Bronchial epithelial cell (primary cell): ENCODE results near the gene DTNB. TPM values are rescaled to one million over a fixed set of nuclear protein-coding genes. Genes with fewer than 3 reads are reported as not detected.

Experiments
- DNase-seq: peaks from one replicate; pipeline ENCODE4 v3.0.0-alpha.2; 2010; ENCODE audit warnings: low read depth
- FAIRE-seq: peaks from 2 replicates; lab custom pipeline; 2011; peaks lifted over from hg19 to GRCh38; lab: Jason Lieb, UNC
- H3K27me3 ChIP-seq: 2 replicates; pipeline ENCODE4 v1.5.1; 2011; ENCODE audit warnings: low read length; ENCODE audit not compliant: control insufficient read depth, insufficient read depth
- H3K36me3 ChIP-seq: 2 replicates; pipeline ENCODE4 v1.5.1; 2011; ENCODE audit warnings: low read length; ENCODE audit not compliant: control insufficient read depth, insufficient read depth
- H3K4me3 ChIP-seq: 2 replicates; pipeline ENCODE4 v1.5.1; 2011; ENCODE audit warnings: mild to moderate bottlenecking, low read depth, low read length, control low read depth
- total RNA-seq: library from RNA; depleted of rRNA; stranded (reverse); fragments of >200 nt; gene quantifications from 2 replicates; pipeline ENCODE4 v1.2.1, GENCODE V29; 2014
- TF ChIP-seq, protein P1 (sequence below): IDR thresholded peaks from 2 replicates; pipeline ENCODE4 v1.5.1; 2011; ENCODE audit warnings: mild to moderate bottlenecking, moderate library complexity, low read length, control low read depth, inconsistent platforms; ENCODE audit not compliant: insufficient read depth, severe bottlenecking

The DTNB gene
- total RNA-seq, 1 donor from 2014 or later, result 8.4 TPM

DNA sequence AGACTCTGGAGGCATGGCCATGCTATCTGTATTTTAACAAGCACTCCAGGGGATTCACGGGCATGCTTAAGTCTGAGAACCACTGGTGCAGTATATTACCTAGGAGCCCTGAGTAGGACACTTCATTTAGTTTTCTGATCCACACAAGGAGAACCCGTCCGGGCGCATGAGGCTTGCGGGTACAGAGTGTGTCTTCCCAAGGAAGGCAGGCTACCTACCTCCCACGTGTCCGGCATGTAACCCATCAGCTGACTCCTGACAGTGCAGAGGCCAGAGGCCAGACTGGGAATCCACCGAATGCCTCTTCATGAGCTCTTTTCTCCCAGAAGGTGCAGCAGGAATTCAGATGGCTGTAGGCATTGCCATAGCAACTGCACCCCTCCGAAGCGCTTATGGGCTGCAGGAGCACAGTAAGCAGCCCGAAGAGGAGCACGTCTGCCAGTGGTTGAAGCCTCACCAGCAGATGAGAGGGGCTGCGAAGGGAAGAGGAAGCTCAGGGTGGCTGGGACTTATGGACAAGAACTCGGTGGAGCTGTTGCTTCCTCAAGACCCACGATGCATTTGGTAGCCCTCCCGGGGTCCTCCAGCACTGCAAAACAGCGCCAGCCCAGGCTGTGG, 297.9 kb downstream of the DTNB start:
- Histone ChIP-seq H3K36me3 (no peaks in the 10 kb centered on the region), H3K4me3 (no peak overlapping the region), H3K27me3 (no peaks in the 10 kb centered on the region)
- TF ChIP-seq, protein P1, sequence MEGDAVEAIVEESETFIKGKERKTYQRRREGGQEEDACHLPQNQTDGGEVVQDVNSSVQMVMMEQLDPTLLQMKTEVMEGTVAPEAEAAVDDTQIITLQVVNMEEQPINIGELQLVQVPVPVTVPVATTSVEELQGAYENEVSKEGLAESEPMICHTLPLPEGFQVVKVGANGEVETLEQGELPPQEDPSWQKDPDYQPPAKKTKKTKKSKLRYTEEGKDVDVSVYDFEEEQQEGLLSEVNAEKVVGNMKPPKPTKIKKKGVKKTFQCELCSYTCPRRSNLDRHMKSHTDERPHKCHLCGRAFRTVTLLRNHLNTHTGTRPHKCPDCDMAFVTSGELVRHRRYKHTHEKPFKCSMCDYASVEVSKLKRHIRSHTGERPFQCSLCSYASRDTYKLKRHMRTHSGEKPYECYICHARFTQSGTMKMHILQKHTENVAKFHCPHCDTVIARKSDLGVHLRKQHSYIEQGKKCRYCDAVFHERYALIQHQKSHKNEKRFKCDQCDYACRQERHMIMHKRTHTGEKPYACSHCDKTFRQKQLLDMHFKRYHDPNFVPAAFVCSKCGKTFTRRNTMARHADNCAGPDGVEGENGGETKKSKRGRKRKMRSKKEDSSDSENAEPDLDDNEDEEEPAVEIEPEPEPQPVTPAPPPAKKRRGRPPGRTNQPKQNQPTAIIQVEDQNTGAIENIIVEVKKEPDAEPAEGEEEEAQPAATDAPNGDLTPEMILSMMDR, result no peak
- no peak for DNase-seq
- no peak for FAIRE-seq

DNA sequence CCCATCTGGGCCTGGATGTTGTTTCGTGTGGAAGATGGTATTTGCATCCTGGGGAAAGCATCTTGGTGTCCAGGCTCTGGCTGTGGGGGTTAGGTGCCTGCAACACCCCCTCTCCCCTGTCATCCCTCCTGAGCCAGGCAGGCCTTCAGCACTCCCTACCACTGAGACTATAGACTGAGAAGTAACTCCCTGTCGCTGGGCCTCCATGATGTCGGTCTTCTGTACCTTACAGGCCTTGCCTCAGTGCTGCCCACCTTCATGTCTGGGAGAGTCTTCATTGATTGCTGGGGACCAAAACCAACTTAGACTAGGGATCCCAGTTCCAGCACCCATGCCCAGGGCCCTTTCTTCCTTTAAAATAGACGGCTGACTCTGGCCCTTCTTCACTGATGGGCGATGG, 298.6 kb downstream of the DTNB start:
- no peak overlapping the region for H3K4me3 ChIP-seq
- TF ChIP-seq, protein P1, result no peak
- no peak for FAIRE-seq

DNA sequence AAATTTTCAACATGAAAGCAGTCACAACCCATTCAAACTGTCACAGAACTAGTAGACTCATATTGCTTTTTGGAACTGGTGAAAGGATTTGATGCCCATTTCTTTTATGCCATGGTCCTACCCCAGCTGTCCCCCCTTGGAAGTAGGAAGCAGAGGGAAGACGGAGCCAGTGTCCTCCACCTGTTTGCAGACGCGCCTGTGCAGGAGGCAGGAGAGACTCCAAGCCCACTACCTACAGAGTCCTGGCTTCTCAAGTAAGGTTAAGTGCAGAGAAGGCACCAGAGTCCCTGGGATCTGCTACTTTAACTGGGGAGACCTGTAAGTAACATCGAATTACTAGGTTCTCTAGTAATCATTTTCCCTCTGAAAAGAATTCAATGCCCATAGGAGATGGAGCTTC, 299.0 kb downstream of the DTNB start:
- Histone ChIP-seq H3K27me3 (no peaks in the 10 kb centered on the region), H3K36me3 (no peaks in the 10 kb centered on the region), H3K4me3 (no peak overlapping the region)
- TF ChIP-seq, protein P1, result no peak
- FAIRE-seq (no peak), DNase-seq (no peak)

More for the DNA sequence above, 298.6 kb downstream of the DTNB start:
- DNase-seq, result no peak
- H3K27me3 ChIP-seq, result no peaks in the 10 kb centered on the region
- no peaks in the 10 kb centered on the region for H3K36me3 ChIP-seq

DNA sequence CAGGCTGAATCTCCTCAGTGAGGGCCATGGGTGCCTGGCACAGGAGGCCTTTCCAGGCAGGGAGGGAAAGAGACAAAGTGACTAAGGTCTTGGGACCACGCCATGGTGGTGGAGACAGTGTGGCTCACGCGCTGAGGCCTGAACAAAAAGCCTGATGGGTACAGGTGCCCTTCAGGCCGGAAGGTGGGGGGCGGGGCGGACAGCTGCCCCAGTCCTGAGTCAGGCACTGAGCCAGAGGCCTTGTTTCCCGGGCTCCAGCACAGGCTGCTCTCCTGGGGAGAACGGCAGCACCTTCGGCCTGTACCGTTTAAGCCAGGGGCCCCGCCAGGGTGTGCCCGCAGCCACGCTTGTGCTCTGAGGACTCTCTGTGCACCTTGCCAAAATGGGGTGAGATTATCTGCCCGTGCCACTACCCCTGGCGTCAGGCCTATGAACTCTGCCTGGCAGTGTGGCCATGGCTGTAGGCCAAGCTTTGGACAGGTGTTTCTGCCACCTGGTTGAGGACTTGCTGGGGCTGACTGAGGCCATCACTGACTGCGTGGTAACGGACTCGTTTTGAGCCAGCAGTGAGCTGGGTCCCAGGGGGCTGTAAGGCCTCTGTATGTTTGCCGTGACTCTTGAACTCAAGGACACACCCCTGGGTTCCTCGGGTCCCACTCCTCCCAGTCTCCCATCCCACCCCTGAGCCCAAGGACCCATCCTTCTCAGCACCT, 300.0 kb downstream of the DTNB start:
- Histone ChIP-seq H3K36me3 (no peaks in the 10 kb centered on the region), H3K4me3 (no peak overlapping the region), H3K27me3 (no peaks in the 10 kb centered on the region)
- TF ChIP-seq, protein P1, result no peak
- DNase-seq, result peak; percentile 42
- no peak for FAIRE-seq

DNA sequence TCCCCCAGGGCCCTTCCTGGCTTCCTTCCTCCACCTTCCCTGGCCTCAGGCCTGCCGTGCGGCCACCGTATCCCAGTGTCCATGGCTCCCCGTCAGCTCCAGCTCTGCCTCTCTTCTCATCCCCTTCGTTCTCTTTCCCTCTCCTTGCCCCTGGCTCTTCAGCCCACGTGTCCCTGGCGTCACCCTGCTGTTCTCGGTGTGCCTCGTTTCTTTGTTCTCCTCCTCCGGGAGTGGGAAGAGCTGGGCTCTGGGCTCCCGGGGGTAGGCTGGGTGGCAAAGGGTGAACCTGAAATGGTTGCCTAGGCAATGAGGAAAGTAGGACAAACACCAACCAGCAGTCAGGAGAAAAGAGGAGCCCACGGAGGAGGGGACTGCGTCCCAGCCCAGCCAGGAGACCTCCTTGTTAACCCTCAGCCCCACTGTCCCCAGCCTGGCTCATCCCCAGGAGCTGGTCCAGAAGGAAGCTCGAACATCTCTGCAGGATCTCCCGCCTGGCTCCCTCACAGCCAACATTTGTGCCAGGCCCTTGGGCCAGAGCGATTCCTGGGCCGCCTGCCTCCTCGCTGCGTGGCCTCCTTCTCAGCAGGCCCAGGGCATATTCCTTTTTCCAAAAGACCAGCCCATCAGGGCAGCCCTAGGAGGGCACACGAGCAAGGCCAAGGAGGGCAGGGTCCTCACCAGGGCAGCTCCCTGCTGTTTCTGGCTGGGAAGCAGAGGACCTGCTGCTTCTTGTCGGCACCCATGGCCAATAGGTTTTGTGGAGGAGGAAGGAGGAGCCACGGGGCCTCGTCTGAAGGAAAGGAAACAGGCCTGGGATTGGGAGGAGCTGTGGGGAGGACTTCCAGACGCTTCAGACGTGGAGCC, 300.7 kb downstream of the DTNB start:
- H3K4me3 ChIP-seq, result no peak overlapping the region
- no peaks in the 10 kb centered on the region for H3K27me3 ChIP-seq
- no peaks in the 10 kb centered on the region for H3K36me3 ChIP-seq
- DNase-seq (no peak), FAIRE-seq (no peak)
- TF ChIP-seq, protein P1, result no peak
